ENCODE measurements around the gene BCO2. TPM values are rescaled to one million over a fixed set of nuclear protein-coding genes. Genes with fewer than 3 reads are reported as not detected.

Gene BCO2
- total and polyA plus RNA-seq, 10 of the 15 experiments (the other 5 are each of a cell fraction or from before 2014, with no cell fraction given) = 0.29 to 1.0 (median 0.57) TPM

DNA sequence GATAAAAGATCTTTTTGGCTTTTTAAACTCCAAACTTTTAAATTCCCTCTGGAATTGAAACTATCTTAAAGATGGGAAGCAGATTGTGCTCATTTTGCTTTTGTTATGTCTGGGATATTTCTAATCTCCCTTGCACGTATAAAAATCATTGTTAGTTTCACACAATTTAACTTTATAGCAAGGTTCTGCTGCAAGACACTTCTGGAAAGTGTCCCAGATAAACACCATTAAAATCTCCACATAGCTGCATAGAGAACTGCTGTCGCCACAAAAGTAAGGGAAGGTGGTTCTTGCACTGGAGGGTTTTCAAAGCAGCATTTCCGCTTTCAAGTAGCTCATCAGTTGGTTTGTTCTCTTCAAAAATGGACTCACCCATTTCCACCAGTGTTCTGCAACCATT, 62.7 kb downstream of the BCO2 start:
- in situ Hi-C loops (cut with MboI) (no loop called here), intact Hi-C loops (cut with micrococcal nuclease; ENCODE audit: unreplicated experiment) (no loop called here)
- ChIA-PET SMC1A (ENCODE audit: uncharacterized antibody, unreplicated experiment) (no interaction called here), CTCF (no interaction called here), RAD21 (ENCODE audit: unreplicated experiment) (no interaction called here), POLR2A (no interaction called here)
- DNase-seq (ENCODE audit: low read depth, low spot score) = no peak
- H2AFZ ChIP-seq (ENCODE audit: control insufficient read depth, low read depth, low read length) = no peak overlapping the region
- no peak for ATAC-seq
- no peaks in the 10 kb centered on the region for H3K9me3 ChIP-seq (replicated peaks; ENCODE audit: control insufficient read depth, insufficient read depth, low read length)
- 99% methylated on average over 3 of the region's 3 CpGs for WGBS (ENCODE audit: insufficient coverage, insufficient replicate concordance, low lambda C conversion rate, missing lambda C conversion rate)
- no peaks in the 10 kb centered on the region for H3K27me3 ChIP-seq (replicated peaks in 1 of 2; ENCODE audit: control insufficient read depth in 2 of 2, insufficient read depth in 2 of 2, low read length in 1 of 2)
- BruUV-seq (replicated peaks) = no TSS peak
- no peaks in the 10 kb centered on the region for H4K20me1 ChIP-seq (ENCODE audit: control insufficient read depth, insufficient read depth)
- H3K4me3 ChIP-seq = no peak overlapping the region
- H3K79me2 ChIP-seq (ENCODE audit: control insufficient read depth, insufficient read depth, low read length) = no peaks in the 10 kb centered on the region
- H3K4me2 ChIP-seq (ENCODE audit: control insufficient read depth, insufficient read depth) = no peak overlapping the region
- TF ChIP-seq, protein P1, sequence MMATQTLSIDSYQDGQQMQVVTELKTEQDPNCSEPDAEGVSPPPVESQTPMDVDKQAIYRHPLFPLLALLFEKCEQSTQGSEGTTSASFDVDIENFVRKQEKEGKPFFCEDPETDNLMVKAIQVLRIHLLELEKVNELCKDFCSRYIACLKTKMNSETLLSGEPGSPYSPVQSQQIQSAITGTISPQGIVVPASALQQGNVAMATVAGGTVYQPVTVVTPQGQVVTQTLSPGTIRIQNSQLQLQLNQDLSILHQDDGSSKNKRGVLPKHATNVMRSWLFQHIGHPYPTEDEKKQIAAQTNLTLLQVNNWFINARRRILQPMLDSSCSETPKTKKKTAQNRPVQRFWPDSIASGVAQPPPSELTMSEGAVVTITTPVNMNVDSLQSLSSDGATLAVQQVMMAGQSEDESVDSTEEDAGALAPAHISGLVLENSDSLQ (IDR thresholded peaks at IDR 0.05) = no peak
- TF ChIP-seq, protein P2, sequence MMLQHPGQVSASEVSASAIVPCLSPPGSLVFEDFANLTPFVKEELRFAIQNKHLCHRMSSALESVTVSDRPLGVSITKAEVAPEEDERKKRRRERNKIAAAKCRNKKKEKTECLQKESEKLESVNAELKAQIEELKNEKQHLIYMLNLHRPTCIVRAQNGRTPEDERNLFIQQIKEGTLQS (IDR thresholded peaks at IDR 0.05; ENCODE audit: borderline replicate concordance, extremely low read depth, low read depth, low read length) = no peak
- no peak for TF ChIP-seq EED (IDR thresholded peaks at IDR 0.05; ENCODE audit: low read depth)
- TF ChIP-seq TAF1 (IDR thresholded peaks at IDR 0.05; ENCODE audit: borderline replicate concordance, low read depth, low read length) = no peak
- TF ChIP-seq HDAC2 (IDR thresholded peaks at IDR 0.05) = no peak
- TF ChIP-seq, protein P3, sequence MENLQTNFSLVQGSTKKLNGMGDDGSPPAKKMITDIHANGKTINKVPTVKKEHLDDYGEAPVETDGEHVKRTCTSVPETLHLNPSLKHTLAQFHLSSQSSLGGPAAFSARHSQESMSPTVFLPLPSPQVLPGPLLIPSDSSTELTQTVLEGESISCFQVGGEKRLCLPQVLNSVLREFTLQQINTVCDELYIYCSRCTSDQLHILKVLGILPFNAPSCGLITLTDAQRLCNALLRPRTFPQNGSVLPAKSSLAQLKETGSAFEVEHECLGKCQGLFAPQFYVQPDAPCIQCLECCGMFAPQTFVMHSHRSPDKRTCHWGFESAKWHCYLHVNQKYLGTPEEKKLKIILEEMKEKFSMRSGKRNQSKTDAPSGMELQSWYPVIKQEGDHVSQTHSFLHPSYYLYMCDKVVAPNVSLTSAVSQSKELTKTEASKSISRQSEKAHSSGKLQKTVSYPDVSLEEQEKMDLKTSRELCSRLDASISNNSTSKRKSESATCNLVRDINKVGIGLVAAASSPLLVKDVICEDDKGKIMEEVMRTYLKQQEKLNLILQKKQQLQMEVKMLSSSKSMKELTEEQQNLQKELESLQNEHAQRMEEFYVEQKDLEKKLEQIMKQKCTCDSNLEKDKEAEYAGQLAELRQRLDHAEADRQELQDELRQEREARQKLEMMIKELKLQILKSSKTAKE (IDR thresholded peaks at IDR 0.05; ENCODE audit: low read depth, poor library complexity, severe bottlenecking) = no peak
- TF ChIP-seq ZNF384 (IDR thresholded peaks at IDR 0.05; ENCODE audit: borderline replicate concordance, low read depth, low read length) = no peak
- TF ChIP-seq EP300 (IDR thresholded peaks at IDR 0.05; ENCODE audit: borderline replicate concordance in 1 of 2, control insufficient read depth in 1 of 2, low read depth in 2 of 2, low read length in 2 of 2) = no peak
- no peak for TF ChIP-seq NFXL1 (IDR thresholded peaks at IDR 0.05; ENCODE audit: borderline replicate concordance)
- TF ChIP-seq KDM1A (IDR thresholded peaks at IDR 0.05; ENCODE audit: borderline replicate concordance) = no peak
- TF ChIP-seq RBBP5 (conservative IDR thresholded peaks at IDR 0.05) = no peak
- no peak for TF ChIP-seq RELA (IDR thresholded peaks at IDR 0.05; ENCODE audit: borderline replicate concordance, partially characterized antibody)
- no peak for FAIRE-seq
- no peak overlapping the region for H3K9ac ChIP-seq (ENCODE audit: control insufficient read depth, insufficient read depth, low read length)
- peaks cover 4 to 10% of the 10 kb centered on the region in 2 experiments; a peak in 3 of 4 replicates for H3K36me3 ChIP-seq (ENCODE audit: control insufficient read depth in 2 of 2, insufficient read depth in 2 of 2, low read length in 1 of 2)
- H3K27ac ChIP-seq (ENCODE audit: control insufficient read depth, insufficient read depth) = no peak overlapping the region
- H3K4me1 ChIP-seq (ENCODE audit: control insufficient read depth, insufficient read depth, low read length) = peaks cover 6% of the 10 kb centered on the region

Data from GM12878 (cell line).